K562 (cell line): Measurements from ENCODE around the gene KLHL29. TPM values are rescaled to one million over a fixed set of nuclear protein-coding genes. Genes with fewer than 3 reads are reported as not detected.

Experiments used
- ATAC-seq: fragments of 200-7000 bp; cut with Tn5 transposase; 3 replicates; pipeline ENCODE4 v1.9.1; 2020; ENCODE audit warnings: moderate library complexity
- BruUV-seq: library from RNA; stranded (reverse); fragments of 400-500 nt; replicated peaks from 2 replicates; lab custom pipeline; 2021; lab: Mats Ljungman, UMichigan
- CTCF ChIA-PET: fragments of 300-600 bp; formaldehyde crosslinking; extraction: SDS; loops from one replicate; lab custom pipeline; 2021; ENCODE audit warnings: low intra/inter-chr PET ratio; lab: Yijun Ruan, JAX
- POLR2A ChIA-PET: fragments of 300-600, 350-650 bp; sonication (Branson Sonifier 250); formaldehyde crosslinking; extraction: SDS; loops from one replicate; lab custom pipeline; 2021; ENCODE audit warnings: antibody characterized with exemption, inconsistent platforms; lab: Yijun Ruan, JAX
- DNase-seq, 4 experiments: peaks; one replicate each; pipeline versions ENCODE4 v3.0.0 to v3.0.0-alpha.2; 2011 to 2018; ENCODE audit warnings: low spot score in 3 of 4, mixed read lengths in 3 of 4; ENCODE audit errors: extremely low read depth in 1 of 4
- FAIRE-seq: peaks from 2 replicates; lab custom pipeline; 2011; peaks lifted over from hg19 to GRCh38; lab: Jason Lieb, UNC
- H2AFZ ChIP-seq: 2 replicates; pipeline ENCODE4 v1.6.0; 2011; ENCODE audit warnings: low read depth, low read length, control low read depth, inconsistent platforms
- H3K27ac ChIP-seq: fragments of 200-600 bp; 3 replicates; pipeline ENCODE4 v1.8.0; 2011; ENCODE audit warnings: low read depth, mild to moderate bottlenecking, control low read depth, inconsistent platforms, low read length, moderate library complexity, mixed read lengths; ENCODE audit errors: extremely low read depth
- H3K27me3 ChIP-seq, 2 experiments: fragments of 300-600 bp in 1 of 2; 2 replicates in 1 of 2; 3 replicates in 1 of 2; pipeline versions ENCODE4 v1.6.0 to v1.8.0; 2011; ENCODE audit warnings: inconsistent platforms in 2 of 2, low read length in 2 of 2, mild to moderate bottlenecking in 1 of 2, mixed read lengths in 1 of 2, moderate library complexity in 1 of 2; ENCODE audit not compliant: control insufficient read depth in 2 of 2, insufficient read depth in 2 of 2
- H3K36me3 ChIP-seq: fragments of 300-600 bp; 3 replicates; pipeline ENCODE4 v1.8.0; 2011; ENCODE audit warnings: mild to moderate bottlenecking, low read length, inconsistent platforms; ENCODE audit not compliant: control insufficient read depth, insufficient read depth
- H3K4me1 ChIP-seq, 2 experiments: fragments of 200-600 bp in 1 of 2; replicated peaks in 1 of 2; 2 replicates in 1 of 2; 3 replicates in 1 of 2; pipeline versions ENCODE4 v1.5.1 to v1.8.0; 2011; ENCODE audit warnings: inconsistent platforms in 2 of 2, low read length in 2 of 2, mild to moderate bottlenecking in 1 of 2, mixed read lengths in 1 of 2, moderate library complexity in 1 of 2; ENCODE audit not compliant: control insufficient read depth in 2 of 2, insufficient read depth in 2 of 2
- H3K4me2 ChIP-seq: 2 replicates; pipeline ENCODE4 v1.6.1; 2011; ENCODE audit warnings: low read length, control low read depth, inconsistent platforms, mixed read lengths; ENCODE audit not compliant: insufficient read depth
- H3K4me3 ChIP-seq: fragments of 200-600 bp; sonication (generic), shearing (Covaris generic); 2 replicates; pipeline ENCODE4 v1.5.1; 2016; ENCODE audit warnings: control low read depth, inconsistent platforms
- H3K79me2 ChIP-seq: fragments of 200-600 bp; 3 replicates; pipeline ENCODE4 v1.8.0; 2011; ENCODE audit warnings: low read length, inconsistent platforms; ENCODE audit not compliant: control insufficient read depth, insufficient read depth
- H3K9ac ChIP-seq, 2 experiments: 2 replicates each; pipeline versions ENCODE4 v1.6.0 to v1.6.1; 2011; ENCODE audit warnings: low read depth in 2 of 2, low read length in 2 of 2, control low read depth in 1 of 2, inconsistent platforms in 1 of 2, mild to moderate bottlenecking in 1 of 2, mixed read lengths in 1 of 2; ENCODE audit not compliant: insufficient read depth in 1 of 2
- H3K9me1 ChIP-seq: one replicate; pipeline ENCODE4 v1.6.0; 2011; ENCODE audit warnings: inconsistent platforms, mild to moderate bottlenecking, low read length, moderate library complexity; ENCODE audit not compliant: control insufficient read depth, insufficient read depth
- H3K9me3 ChIP-seq: replicated peaks from 2 replicates; pipeline ENCODE4 v1.5.1; 2011; ENCODE audit warnings: low read depth, low read length, inconsistent platforms; ENCODE audit not compliant: control insufficient read depth, insufficient read depth
- H4K20me1 ChIP-seq: replicated peaks from 2 replicates; pipeline ENCODE4 v1.6.1; 2011; ENCODE audit warnings: low read length, inconsistent platforms, mixed read lengths; ENCODE audit not compliant: control insufficient read depth, insufficient read depth
- CBX3 ChIP-seq, 2 experiments: IDR thresholded peaks; 1 replicate in 1 of 2; 2 replicates in 1 of 2; pipeline ENCODE4 v1.6.1; 2012; ENCODE audit warnings: inconsistent platforms in 2 of 2, low read length in 2 of 2, borderline replicate concordance in 1 of 2, control low read depth in 1 of 2
- CTCF ChIP-seq, 3 experiments: IDR thresholded peaks in 2 of 3; conservative IDR thresholded peaks in 1 of 3; 2 replicates each; pipeline ENCODE4 v1.5.1; 2011 to 2012; ENCODE audit warnings: low read length in 3 of 3, mild to moderate bottlenecking in 3 of 3, control low read depth in 2 of 3, improper control_type of control experiment in 1 of 3, inconsistent platforms in 1 of 3, low read depth in 1 of 3, mixed read lengths in 1 of 3, moderate library complexity in 1 of 3; ENCODE audit not compliant: insufficient read depth in 2 of 3
- RAD21 ChIP-seq, 2 experiments: fragments of 250-450 bp in 1 of 2; fragments of 450-650 bp in 1 of 2; sonication (Bioruptor Pico) in 1 of 2; formaldehyde crosslinking in 1 of 2; IDR thresholded peaks in 1 of 2; conservative IDR thresholded peaks in 1 of 2; 2 replicates each; pipeline versions ENCODE4 v1.4.0 to v1.8.0; 2020 to 2022; ENCODE audit warnings: mild to moderate bottlenecking in 2 of 2, moderate library complexity in 1 of 2
- REST ChIP-seq, 2 experiments: fragments of 450-650 bp; formaldehyde crosslinking in 1 of 2; IDR thresholded peaks; 2 replicates each; pipeline versions ENCODE4 v1.4.0 to v1.6.1; 2014 to 2020; ENCODE audit warnings: mild to moderate bottlenecking in 2 of 2, borderline replicate concordance in 1 of 2, low read depth in 1 of 2
- SMC3 ChIP-seq: conservative IDR thresholded peaks from 2 replicates; pipeline ENCODE4 v1.6.1; 2011; ENCODE audit warnings: low read depth, low read length, improper control_type of control experiment; ENCODE audit not compliant: insufficient read depth
- STAG1 ChIP-seq: sonication (generic); formaldehyde crosslinking; IDR thresholded peaks from 2 replicates; pipeline ENCODE4 v1.5.0; 2020; ENCODE audit warnings: missing genetic modification reagents, borderline replicate concordance
- TAF7 ChIP-seq: fragments of 450-650 bp; IDR thresholded peaks from 2 replicates; pipeline ENCODE4 v1.6.1; 2016; ENCODE audit warnings: missing genetic modification characterization, missing compliant biosample characterization
- TRIM28 ChIP-seq: fragments of 450-650 bp; IDR thresholded peaks from 2 replicates; pipeline ENCODE4 v1.6.1; 2017
- ZNF217 ChIP-seq: sonication (generic); formaldehyde crosslinking; IDR thresholded peaks from 2 replicates; pipeline ENCODE4 v1.8.0; 2022; ENCODE audit warnings: mild to moderate bottlenecking, missing genetic modification reagents
- WGBS: fragments of 100-300 bp; shearing (Covaris generic); methylation state at CpG from one replicate; pipeline ENCODE4 v1.1.6; 2016; ENCODE audit warnings: low coverage, mixed read lengths; ENCODE audit not compliant: insufficient coverage; ENCODE audit errors: missing lambda C conversion rate; 5-methylcytosine and 5-hydroxymethylcytosine counted together
- in situ Hi-C: fragments of 300-500 bp; cut with MboI; formaldehyde crosslinking; loops from 4 replicates; pipeline ENCODE4 v1.15.0; 2018; ENCODE audit warnings: inconsistent platforms, mixed read lengths
- intact Hi-C: fragments of 100-400 bp; cut with micrococcal nuclease; formaldehyde crosslinking; loops from 2 replicates; pipeline ENCODE4 v1.14.2; 2022
- polyA plus RNA-seq, 8 experiments: library from polyadenylated mRNA; depleted of rRNA in 4 of 8; stranded (reverse) in 5 of 8; unstranded in 3 of 8; fragments of >200 nt; fragmentation: Nextera tagmentation in 2 of 8; fragmentation: Illumina TruSeq in 1 of 8; extraction: Ambion mirVana in 2 of 8; extraction: Trizol in 1 of 8; gene quantifications; 2 replicates each; pipeline versions ENCODE4 v1.2.1 to v1.2.3, GENCODE V29; 2011 to 2014; ENCODE audit warnings: inconsistent platforms in 1 of 8, missing spikeins in 1 of 8
- total RNA-seq, 7 experiments: library from RNA; depleted of rRNA in 6 of 7; stranded (reverse); fragments of >200 nt in 6 of 7; fragmentation: Illumina TruSeq in 2 of 7; extraction: Trizol in 2 of 7; gene quantifications; 2 replicates each; pipeline versions ENCODE4 v1.2.1 to v1.2.3, GENCODE V29; 2011 to 2021; ENCODE audit warnings: low replicate concordance in 1 of 7

KLHL29 gene
- total and polyA plus RNA-seq, 9 of the 15 experiments (the other 6 are each of a cell fraction or from before 2014, with no cell fraction given), result 0.03 to 0.31 (median 0.08) TPM; not detected in 1

- FAIRE-seq (peak; percentile 85), DNase-seq (peak; percentile 51 to 70 (median 66)), ATAC-seq (peak; percentile 76)
- Histone ChIP-seq H2AFZ (no peak overlapping the region), H3K9ac (no peak overlapping the region), H3K79me2 (no peaks in the 10 kb centered on the region), H3K27ac (no peak overlapping the region), H3K36me3 (no peaks in the 10 kb centered on the region), H3K27me3 (peaks cover 26 to 88% of the 10 kb centered on the region in 2 experiments), H4K20me1 (no peaks in the 10 kb centered on the region), H3K4me3 (no peak overlapping the region), H3K9me3 (peaks cover 2% of the 10 kb centered on the region; the same call in 1 of the 2 replicates), H3K4me2 (no peak overlapping the region), H3K4me1 (peaks cover 0 to 9% of the 10 kb centered on the region in 2 experiments; a peak in 2 of 5 replicates), H3K9me1 (no peaks in the 10 kb centered on the region)
- WGBS, result 1% methylated on average over 5 of the region's 5 CpGs
- no peak for TF ChIP-seq ZNF217
- TF ChIP-seq STAG1 (CRISPR knock-in tag), result no peak
- no peak for TF ChIP-seq TAF7 (tag)
- TF ChIP-seq CTCF (IDR thresholded peaks at IDR 0.05 in 2 of 3, conservative IDR thresholded peaks at IDR 0.05 in 1 of 3; ENCODE audit: insufficient read depth in 2 of 3, low read depth in 1 of 3, low read length in 3 of 3), result peak; percentile 57 to 75 (median 60)
- peak; percentile 4; the same call in 1 of the 2 replicates for TF ChIP-seq REST (IDR thresholded peaks at IDR 0.05; ENCODE audit: borderline replicate concordance)
- no peak for TF ChIP-seq REST (CRISPR knock-in tag; IDR thresholded peaks at IDR 0.05; ENCODE audit: low read depth)
- TF ChIP-seq CBX3 (IDR thresholded peaks at IDR 0.05; ENCODE audit: borderline replicate concordance in 1 of 2, low read length in 2 of 2), result peak in 1 of 2 experiments; percentile 68; a peak in 1 of 3 replicates
- TF ChIP-seq RAD21 (CRISPR knock-in tag; conservative IDR thresholded peaks at IDR 0.05 in 1 of 2, IDR thresholded peaks at IDR 0.05 in 1 of 2), result peak in 1 of 2 experiments; percentile 31; a peak in 1 of 4 replicates
- 0 out of 2 replicates have a peak, but pooled peaks have one; percentile 53 for TF ChIP-seq TRIM28
- 0 out of 2 replicates have a peak, but pooled peaks have one; percentile 21 for TF ChIP-seq SMC3
- POLR2A ChIA-PET, result interaction anchor here (0.6 kb wide), 1 partner anchor 78 kb away, joined by 3 read pairs; no protein-coding TSS in a partner anchor
- intact Hi-C loops (no loop called here), in situ Hi-C loops (no loop called here)
- CTCF ChIA-PET, result no interaction called here
- no TSS peak for BruUV-seq
Observed at GRCh38 chr2:23624378-23624777, 239.4 kb downstream of the KLHL29 start.
